Measurements from ENCODE around the gene TRIM8.

- TF ChIP-seq CTCF (IDR thresholded peaks at IDR 0.05), result no peak
- TF ChIP-seq USF2 (CRISPR knock-in tag; IDR thresholded peaks at IDR 0.05), result no peak
- no peak for TF ChIP-seq E2F4 (CRISPR knock-in tag; IDR thresholded peaks at IDR 0.05; ENCODE audit: borderline replicate concordance, low read depth)
- no peak for TF ChIP-seq NR1H2 (CRISPR knock-in tag; IDR thresholded peaks at IDR 0.05)
- no peak for TF ChIP-seq STAT6 (CRISPR knock-in tag; conservative IDR thresholded peaks at IDR 0.05; ENCODE audit: low read depth)
- TF ChIP-seq RORB (CRISPR knock-in tag; IDR thresholded peaks at IDR 0.05), result no peak
- no peak for TF ChIP-seq CREB1 (CRISPR knock-in tag; IDR thresholded peaks at IDR 0.05)
- TF ChIP-seq NR3C1 (CRISPR knock-in tag; conservative IDR thresholded peaks at IDR 0.05; ENCODE audit: low read depth), result no peak
- TF ChIP-seq IRF1 (CRISPR knock-in tag; IDR thresholded peaks at IDR 0.05), result no peak
- TF ChIP-seq MLX (CRISPR knock-in tag; IDR thresholded peaks at IDR 0.05), result no peak
- no peak for TF ChIP-seq HMGA2 (CRISPR knock-in tag; IDR thresholded peaks at IDR 0.05)
- no peak for TF ChIP-seq ATF3 (CRISPR knock-in tag; conservative IDR thresholded peaks at IDR 0.05)
These were observed 44.5 kb upstream of the TRIM8 start for GRCh38 chr10:102599565-102600327.

All from WTC11 (cell line).